Liver (tissue), 9 donors: Measurements from ENCODE around the gene VWA5A. TPM values are rescaled to one million over a fixed set of nuclear protein-coding genes. Genes with fewer than 3 reads are reported as not detected.

Experiments used
- DNase-seq: peaks from one replicate; pipeline ENCODE4 v3.0.0-alpha.2; 2017; ENCODE audit warnings: low spot score
- H3K27ac ChIP-seq, 2 donors: one replicate each; pipeline ENCODE4 v1.7.0; 2013; ENCODE audit warnings: inconsistent platforms in 2 of 2, low read length in 2 of 2, control low read depth in 1 of 2, low read depth in 1 of 2, mild to moderate bottlenecking in 1 of 2
- H3K27me3 ChIP-seq, 4 donors: one replicate each; pipeline versions ENCODE4 v1.6.1 to v1.7.0; 2013; ENCODE audit warnings: low read length in 3 of 4, inconsistent platforms in 1 of 4, mild to moderate bottlenecking in 1 of 4, moderate library complexity in 1 of 4; ENCODE audit not compliant: control insufficient read depth in 4 of 4, insufficient read depth in 4 of 4
- H3K36me3 ChIP-seq, 4 donors: one replicate each; pipeline versions ENCODE4 v1.6.1 to v1.7.0; 2013; ENCODE audit warnings: low read length in 3 of 4, mild to moderate bottlenecking in 3 of 4, low read depth in 1 of 4, moderate library complexity in 1 of 4; ENCODE audit not compliant: control insufficient read depth in 4 of 4, insufficient read depth in 3 of 4
- H3K4me1 ChIP-seq, 4 donors: one replicate each; pipeline versions ENCODE4 v1.6.1 to v1.7.0; 2013; ENCODE audit warnings: low read length in 3 of 4, mild to moderate bottlenecking in 3 of 4, moderate library complexity in 1 of 4; ENCODE audit not compliant: control insufficient read depth in 4 of 4, insufficient read depth in 4 of 4
- H3K4me3 ChIP-seq, 3 donors: one replicate each; pipeline versions ENCODE4 v1.6.1 to v1.7.0; 2013; ENCODE audit warnings: low read length in 3 of 3, control low read depth in 1 of 3, low read depth in 1 of 3, mild to moderate bottlenecking in 1 of 3
- H3K9ac ChIP-seq, 2 donors: one replicate each; pipeline ENCODE4 v1.7.0; 2013; ENCODE audit warnings: low read length in 2 of 2, mild to moderate bottlenecking in 2 of 2, moderate library complexity in 2 of 2, control low read depth in 1 of 2, low read depth in 1 of 2
- H3K9me3 ChIP-seq, 4 donors: one replicate each; pipeline versions ENCODE4 v1.6.1 to v1.7.0; 2013; ENCODE audit warnings: low read length in 3 of 4; ENCODE audit not compliant: control insufficient read depth in 4 of 4
- ATF3 ChIP-seq: IDR thresholded peaks from 2 replicates; pipeline ENCODE4 v1.6.1; 2016; ENCODE audit warnings: antibody characterized with exemption
- CTCF ChIP-seq: fragments of 150-350 bp; IDR thresholded peaks from 2 replicates; pipeline ENCODE4 v1.5.1; 2017; ENCODE audit warnings: improper control_type of control experiment, low read depth, low read length; ENCODE audit not compliant: missing input control
- FOXA1 ChIP-seq: IDR thresholded peaks from 2 replicates; pipeline ENCODE4 v1.6.1; 2016; ENCODE audit warnings: antibody characterized with exemption
- FOXA2 ChIP-seq: IDR thresholded peaks from 2 replicates; pipeline ENCODE4 v1.6.1; 2016; ENCODE audit warnings: antibody characterized with exemption
- GABPA ChIP-seq, 2 donors: IDR thresholded peaks in 1 of 2; conservative IDR thresholded peaks in 1 of 2; 2 replicates each; pipeline ENCODE4 v1.6.1; 2016; ENCODE audit warnings: antibody characterized with exemption in 2 of 2, mild to moderate bottlenecking in 1 of 2, moderate library complexity in 1 of 2
- HNF4A ChIP-seq, 2 donors: conservative IDR thresholded peaks; 2 replicates each; pipeline ENCODE4 v1.6.1; 2016; ENCODE audit warnings: antibody characterized with exemption in 2 of 2, mild to moderate bottlenecking in 2 of 2
- JUND ChIP-seq, 2 donors: IDR thresholded peaks; 2 replicates each; pipeline ENCODE4 v1.6.1; 2016; ENCODE audit warnings: antibody characterized with exemption in 2 of 2
- MAX ChIP-seq: IDR thresholded peaks from 2 replicates; pipeline ENCODE4 v1.6.1; 2016; ENCODE audit warnings: antibody characterized with exemption
- RAD21 ChIP-seq, 2 donors: IDR thresholded peaks; 2 replicates each; pipeline ENCODE4 v1.6.1; 2016; ENCODE audit warnings: antibody characterized with exemption in 2 of 2, mild to moderate bottlenecking in 2 of 2
- REST ChIP-seq: IDR thresholded peaks from 2 replicates; pipeline ENCODE4 v1.6.1; 2016; ENCODE audit warnings: antibody characterized with exemption, mild to moderate bottlenecking
- SP1 ChIP-seq: IDR thresholded peaks from 2 replicates; pipeline ENCODE4 v1.6.1; 2018; ENCODE audit warnings: antibody characterized with exemption, mild to moderate bottlenecking
- TAF1 ChIP-seq: conservative IDR thresholded peaks from 2 replicates; pipeline ENCODE4 v1.6.1; 2016; ENCODE audit warnings: antibody characterized with exemption, mild to moderate bottlenecking
- YY1 ChIP-seq: IDR thresholded peaks from 2 replicates; pipeline ENCODE4 v1.6.1; 2016; ENCODE audit warnings: antibody characterized with exemption, mild to moderate bottlenecking
- ZBTB33 ChIP-seq: IDR thresholded peaks from 2 replicates; pipeline ENCODE4 v1.6.1; 2016; ENCODE audit warnings: antibody characterized with exemption
- WGBS: extraction: QIAGEN DNeasy Blood & Tissue Kit; methylation state at CpG from one replicate; pipeline ENCODE4 v1.1.7; 2013; 5-methylcytosine and 5-hydroxymethylcytosine counted together
- polyA plus RNA-seq, 2 donors: library from polyadenylated mRNA; stranded (reverse) in 1 of 2; unstranded in 1 of 2; fragments of 200-250 nt in 1 of 2; fragments of >200 nt in 1 of 2; fragmentation: Nextera tagmentation in 1 of 2; extraction: Ambion mirVana in 1 of 2; gene quantifications; one replicate each; pipeline versions ENCODE4 v1.2.1 to v1.2.3, GENCODE V29; 2013 to 2015
- total RNA-seq, 2 donors: library from RNA; depleted of rRNA; stranded (reverse); fragments of >200 nt; gene quantifications; one replicate each; pipeline ENCODE4 v1.2.3, GENCODE V29; 2014
- donor health status: healthy.
- donor health status: healthy.
- donor health status: healthy.
- donor health status: healthy.
- donor health status: healthy.

The VWA5A gene
- total and polyA plus RNA-seq, 4 donors, result 2.3 to 5.7 (median 3.7) TPM

GRCh38 chr11:124110201-124110600 is 5.0 kb upstream of the VWA5A start (continued):
- TF ChIP-seq CTCF, result no peak

- 67% methylated on average over 4 of the region's 4 CpGs for WGBS
- TF ChIP-seq TAF1 (no peak), JUND (IDR thresholded peaks at IDR 0.05) (no peak), HNF4A (conservative IDR thresholded peaks at IDR 0.05) (no peak), RAD21 (IDR thresholded peaks at IDR 0.05) (no peak), ATF3 (no peak), SP1 (no peak), MAX (no peak), CTCF (no peak), FOXA2 (no peak), ZBTB33 (no peak), REST (no peak), YY1 (no peak), FOXA1 (no peak), GABPA (IDR thresholded peaks at IDR 0.05 in 1 of 2, conservative IDR thresholded peaks at IDR 0.05 in 1 of 2) (no peak)
- no peak overlapping the region for H3K27ac ChIP-seq
- peaks cover 0 to 4% (median 1%) of the 10 kb centered on the region in 4 donors for H3K36me3 ChIP-seq
- H3K9me3 ChIP-seq, result no peaks in the 10 kb centered on the region
- H3K9ac ChIP-seq, result no peak overlapping the region
- no peak for DNase-seq
- H3K4me1 ChIP-seq, result peaks cover 0 to 8% (median 3%) of the 10 kb centered on the region in 4 donors
- no peak overlapping the region for H3K4me3 ChIP-seq
- H3K27me3 ChIP-seq, result no peaks in the 10 kb centered on the region
Measured at GRCh38 chr11:124113890-124114289, 1.4 kb upstream of the VWA5A start.
